H1 (cell line): ENCODE results near the gene TEX26. TPM values are rescaled to one million over a fixed set of nuclear protein-coding genes. Genes with fewer than 3 reads are reported as not detected.

ENCODE experiments used
- CTCF ChIA-PET: fragments of 300-600 bp; sonication (Branson Sonifier 250); formaldehyde crosslinking; loops from one replicate; lab custom pipeline; 2021; ENCODE audit not compliant: partially characterized antibody; lab: Charles Lee
- POLR2A ChIA-PET: fragments of 300-600 bp; sonication (Branson Sonifier 250); formaldehyde crosslinking; loops from one replicate; lab custom pipeline; 2021; ENCODE audit warnings: inconsistent platforms; ENCODE audit not compliant: partially characterized antibody; lab: Charles Lee
- DNase-seq, 2 experiments: peaks; one replicate each; pipeline versions ENCODE4 v3.0.0 to v3.0.0-alpha.2; 2010 to 2022; ENCODE audit warnings: low spot score in 2 of 2, low read depth in 1 of 2, mixed read lengths in 1 of 2
- FAIRE-seq: peaks from 2 replicates; lab custom pipeline; 2011; peaks lifted over from hg19 to GRCh38; lab: Jason Lieb, UNC
- H2AFZ ChIP-seq: 2 replicates; pipeline ENCODE4 v1.8.1; 2012; ENCODE audit warnings: low read length, inconsistent platforms
- H2AK5ac ChIP-seq: 2 replicates; pipeline ENCODE4 v1.6.1; 2013; ENCODE audit warnings: low read depth, low read length
- H2BK120ac ChIP-seq: replicated peaks from 2 replicates; pipeline ENCODE3; 2013; ENCODE audit warnings: low read depth, low read length, inconsistent platforms
- H2BK12ac ChIP-seq: 2 replicates; pipeline ENCODE4 v1.6.1; 2013; ENCODE audit warnings: low read depth, low read length
- H2BK15ac ChIP-seq: 2 replicates; pipeline ENCODE4 v1.6.1; 2013; ENCODE audit warnings: low read length
- H2BK20ac ChIP-seq: 2 replicates; pipeline ENCODE4 v1.6.1; 2013; ENCODE audit warnings: low read length
- H2BK5ac ChIP-seq: 2 replicates; pipeline ENCODE4 v1.6.1; 2013; ENCODE audit warnings: low read depth, low read length
- H3K14ac ChIP-seq: 2 replicates; pipeline ENCODE4 v1.6.1; 2013; ENCODE audit warnings: inconsistent platforms; ENCODE audit not compliant: insufficient read length
- H3K18ac ChIP-seq: 2 replicates; pipeline ENCODE4 v1.6.1; 2013; ENCODE audit warnings: low read length; ENCODE audit errors: extremely low read depth
- H3K23ac ChIP-seq: 2 replicates; pipeline ENCODE4 v1.6.1; 2013; ENCODE audit warnings: inconsistent platforms; ENCODE audit not compliant: insufficient read length
- H3K23me2 ChIP-seq: 2 replicates; pipeline ENCODE4 v1.6.1; 2013; ENCODE audit warnings: low read depth, low read length
- H3K27ac ChIP-seq: 2 replicates; pipeline ENCODE4 v1.6.1; 2011; ENCODE audit warnings: low read depth, low read length, inconsistent platforms
- H3K27me3 ChIP-seq, 4 experiments: replicated peaks in 1 of 4; 1 replicate in 1 of 4; 2 replicates in 3 of 4; pipeline versions ENCODE4 v1.6.1 to v1.8.1; 2011 to 2013; ENCODE audit warnings: low read length in 3 of 4, mild to moderate bottlenecking in 3 of 4, inconsistent platforms in 2 of 4, mixed read lengths in 2 of 4, moderate library complexity in 1 of 4; ENCODE audit not compliant: control insufficient read depth in 3 of 4, insufficient read depth in 3 of 4; ENCODE audit errors: extremely low read depth in 1 of 4
- H3K36me3 ChIP-seq, 4 experiments: 2 replicates each; pipeline versions ENCODE4 v1.6.1 to v1.8.1; 2011 to 2013; ENCODE audit warnings: mild to moderate bottlenecking in 4 of 4, low read length in 3 of 4, moderate library complexity in 2 of 4, control low read depth in 1 of 4, inconsistent platforms in 1 of 4; ENCODE audit not compliant: insufficient read depth in 4 of 4, control insufficient read depth in 2 of 4
- H3K4ac ChIP-seq: replicated peaks from 2 replicates; pipeline ENCODE3; 2013; ENCODE audit warnings: low read length, low read depth, mixed read lengths, inconsistent platforms; ENCODE audit not compliant: insufficient read length
- H3K4me1 ChIP-seq, 4 experiments: replicated peaks in 1 of 4; 1 replicate in 1 of 4; 2 replicates in 3 of 4; pipeline versions ENCODE4 v1.6.1 to v1.8.1; 2011 to 2013; ENCODE audit warnings: low read length in 3 of 4, inconsistent platforms in 2 of 4, mixed read lengths in 1 of 4; ENCODE audit not compliant: insufficient read depth in 4 of 4, control insufficient read depth in 3 of 4
- H3K4me2 ChIP-seq, 2 experiments: 2 replicates each; pipeline versions ENCODE4 v1.6.1 to v1.8.1; 2011 to 2013; ENCODE audit warnings: low read depth in 2 of 2, low read length in 2 of 2, control low read depth in 1 of 2, inconsistent platforms in 1 of 2, mild to moderate bottlenecking in 1 of 2; ENCODE audit not compliant: insufficient read depth in 1 of 2
- H3K4me3 ChIP-seq, 4 experiments: fragments of 200-600, 300-600 bp in 1 of 4; sonication (generic), shearing (Covaris generic), sonication (Bioruptor Twin) in 1 of 4; 2 replicates each; pipeline versions ENCODE4 v1.5.1 to v1.8.1; 2011 to 2016; ENCODE audit warnings: low read length in 4 of 4, low read depth in 3 of 4, control low read depth in 2 of 4, inconsistent platforms in 2 of 4, mild to moderate bottlenecking in 2 of 4, mixed read lengths in 1 of 4, moderate library complexity in 1 of 4; ENCODE audit not compliant: insufficient read depth in 2 of 4; ENCODE audit errors: extremely low read depth in 1 of 4
- H3K56ac ChIP-seq: replicated peaks from 2 replicates; pipeline ENCODE3; 2013; ENCODE audit warnings: low read depth, mild to moderate bottlenecking, mixed read lengths, low read length, inconsistent platforms; ENCODE audit not compliant: insufficient read length
- H3K79me1 ChIP-seq: 2 replicates; pipeline ENCODE4 v1.6.1; 2013; ENCODE audit warnings: low read depth, low read length, control low read depth
- H3K79me2 ChIP-seq, 2 experiments: 2 replicates each; pipeline versions ENCODE4 v1.6.1 to v1.8.1; 2012 to 2013; ENCODE audit warnings: low read length in 2 of 2, mild to moderate bottlenecking in 2 of 2, inconsistent platforms in 1 of 2; ENCODE audit not compliant: insufficient read depth in 2 of 2, control insufficient read depth in 1 of 2
- H3K9ac ChIP-seq, 4 experiments: replicated peaks in 1 of 4; 1 replicate in 1 of 4; 2 replicates in 3 of 4; pipeline versions ENCODE4 v1.6.1 to v1.8.1; 2011 to 2013; ENCODE audit warnings: low read depth in 3 of 4, low read length in 3 of 4, control low read depth in 2 of 4, mild to moderate bottlenecking in 2 of 4, moderate library complexity in 2 of 4, inconsistent platforms in 1 of 4; ENCODE audit errors: extremely low read depth in 1 of 4
- H3K9me3 ChIP-seq, 2 experiments: 2 replicates each; pipeline versions ENCODE4 v1.6.1 to v1.8.1; 2012 to 2013; ENCODE audit warnings: mild to moderate bottlenecking in 2 of 2, moderate library complexity in 2 of 2, control low read depth in 1 of 2, inconsistent platforms in 1 of 2, low read depth in 1 of 2, low read length in 1 of 2, mixed read lengths in 1 of 2; ENCODE audit not compliant: insufficient read depth in 2 of 2
- H4K20me1 ChIP-seq, 2 experiments: replicated peaks in 1 of 2; 2 replicates each; pipeline versions ENCODE3 to v1.8.1; 2011 to 2013; ENCODE audit warnings: inconsistent platforms in 2 of 2, low read length in 2 of 2, mild to moderate bottlenecking in 1 of 2; ENCODE audit not compliant: insufficient read depth in 2 of 2, control insufficient read depth in 1 of 2
- H4K5ac ChIP-seq: 2 replicates; pipeline ENCODE4 v1.6.1; 2013; ENCODE audit warnings: low read length, low read depth, mixed read lengths, inconsistent platforms; ENCODE audit not compliant: insufficient read length
- H4K8ac ChIP-seq: 2 replicates; pipeline ENCODE4 v1.8.0; 2013; ENCODE audit warnings: mild to moderate bottlenecking, moderate library complexity, low read length, inconsistent platforms; ENCODE audit not compliant: insufficient read depth; ENCODE audit errors: extremely low read depth
- H4K91ac ChIP-seq: replicated peaks from 2 replicates; pipeline ENCODE3; 2013; ENCODE audit warnings: low read length, mixed read lengths, inconsistent platforms; ENCODE audit not compliant: insufficient read length
- BACH1 ChIP-seq: IDR thresholded peaks from 2 replicates; pipeline ENCODE4 v1.6.1; 2012; ENCODE audit warnings: low read length, improper control_type of control experiment
- CTBP2 ChIP-seq: IDR thresholded peaks from 2 replicates; pipeline ENCODE4 v1.7.0; 2011; ENCODE audit warnings: borderline replicate concordance, mild to moderate bottlenecking, moderate library complexity, mixed read lengths, low read length; ENCODE audit not compliant: insufficient read depth, insufficient read length
- HDAC6 ChIP-seq: IDR thresholded peaks from one replicate; pipeline ENCODE4 v1.7.1; 2012; ENCODE audit warnings: low read depth, mild to moderate bottlenecking, inconsistent platforms, low read length, moderate library complexity
- MAFK ChIP-seq: IDR thresholded peaks from 2 replicates; pipeline ENCODE4 v1.6.1; 2012; ENCODE audit warnings: low read depth, mild to moderate bottlenecking, improper control_type of control experiment, low read length
- RFX5 ChIP-seq: IDR thresholded peaks from 2 replicates; pipeline ENCODE4 v1.6.1; 2011; ENCODE audit warnings: low read depth, low read length, improper control_type of control experiment, borderline replicate concordance
- SP2 ChIP-seq: IDR thresholded peaks from 2 replicates; pipeline ENCODE4 v1.6.1; 2012; ENCODE audit warnings: mild to moderate bottlenecking, low read length, inconsistent platforms
- SUZ12 ChIP-seq: fragments of 200-600 bp; sonication (generic); IDR thresholded peaks from 2 replicates; pipeline ENCODE4 v1.6.1; 2012; ENCODE audit warnings: mild to moderate bottlenecking, inconsistent platforms, low read length, moderate library complexity, mixed read lengths
- TCF12 ChIP-seq: IDR thresholded peaks from 2 replicates; pipeline ENCODE4 v1.6.1; 2011; ENCODE audit warnings: low read depth, mild to moderate bottlenecking, low read length
- WGBS, 2 experiments: shearing (Covaris generic) in 1 of 2; methylation state at CpG; one replicate each; pipeline versions ENCODE4 v1.1.6 to v1.1.7; 2013 to 2015; ENCODE audit warnings: low lambda C conversion rate in 2 of 2, mixed read lengths in 2 of 2, inconsistent platforms in 1 of 2, low coverage in 1 of 2, missing lambda C conversion rate in 1 of 2; ENCODE audit not compliant: insufficient replicate concordance in 2 of 2, insufficient coverage in 1 of 2, insufficient read length in 1 of 2; ENCODE audit errors: extremely low coverage in 1 of 2, missing lambda C conversion rate in 1 of 2; 5-methylcytosine and 5-hydroxymethylcytosine counted together
- polyA plus RNA-seq, 7 experiments: library from polyadenylated mRNA; depleted of rRNA in 3 of 7; stranded (reverse) in 5 of 7; unstranded in 2 of 7; fragments of >200 nt in 5 of 7; fragments of 200-250 nt in 2 of 7; gene quantifications; 1 replicate in 5 of 7; 2 replicates in 1 of 7; 4 replicates in 1 of 7; pipeline versions ENCODE4 v1.2.1 to v1.2.3, GENCODE V29; 2011 to 2013; ENCODE audit warnings: missing spikeins in 2 of 7, mixed read lengths in 2 of 7
- total RNA-seq: library from RNA; stranded (reverse); fragmentation: NEBNext Ultra II Directional; extraction: Animal tissue kit (Norgen Biotek cat#: 25700); gene quantifications from 2 replicates; pipeline ENCODE4 v1.2.1, GENCODE V29; 2021
- TF ChIP-seq, protein P1 (sequence below), 3 experiments: IDR thresholded peaks; 1 replicate in 2 of 3; 2 replicates in 1 of 3; pipeline versions ENCODE4 v1.5.1 to v1.6.1; 2011; ENCODE audit warnings: low read length in 3 of 3, mild to moderate bottlenecking in 3 of 3, inconsistent platforms in 2 of 3, low read depth in 1 of 3, moderate library complexity in 1 of 3; ENCODE audit not compliant: insufficient read depth in 1 of 3; ENCODE audit errors: control extremely low read depth in 1 of 3

TEX26 gene
- total and polyA plus RNA-seq, 2 of the 8 experiments (the other 6 are each of a cell fraction or from before 2014, with no cell fraction given): not detected

GRCh38 chr13:30910676-30911075, 21.8 kb upstream of the TEX26 start:
- Histone ChIP-seq H3K27ac (no peak overlapping the region), H2BK15ac (no peak overlapping the region), H3K36me3 (no peaks in the 10 kb centered on the region), H3K4ac (no peak overlapping the region), H4K20me1 (no peaks in the 10 kb centered on the region), H3K27me3 (peaks cover 0 to 9% (median 1%) of the 10 kb centered on the region in 4 experiments; a peak in 3 of 7 replicates), H3K14ac (no peak overlapping the region), H3K23ac (no peak overlapping the region), H2BK120ac (no peak overlapping the region), H3K23me2 (peaks cover 10% of the 10 kb centered on the region), H3K4me2 (no peak overlapping the region), H2BK12ac (no peak overlapping the region), H3K4me1 (no peaks in the 10 kb centered on the region; a peak in 1 of 7 replicates), H4K91ac (no peak overlapping the region), H2AK5ac (no peak overlapping the region), H3K9me3 (no peaks in the 10 kb centered on the region), H4K5ac (no peak overlapping the region), H2BK20ac (no peak overlapping the region), H2AFZ (no peak overlapping the region), H4K8ac (no peak overlapping the region), H3K79me2 (no peaks in the 10 kb centered on the region), H3K56ac (no peak overlapping the region), H3K4me3 (no peak overlapping the region), H3K9ac (no peak overlapping the region), H3K18ac (no peak overlapping the region), H2BK5ac (no peak overlapping the region), H3K79me1 (no peaks in the 10 kb centered on the region)
- CTCF ChIA-PET: interaction anchor here (0.6 to 1.4 kb wide), 2 partner anchors 17 to 27 kb away, joined by 3 to 4 read pairs; no protein-coding TSS in a partner anchor
- WGBS, 2 experiments: 93% methylated on average over 3 of the region's 3 CpGs; no CpG with 5 or more reads in 1 of the 2 experiments
- TF ChIP-seq MAFK (no peak), RFX5 (no peak), CTBP2 (no peak), HDAC6 (no peak), SP2 (no peak), SUZ12 (no peak), TCF12 (no peak), BACH1 (no peak)
- TF ChIP-seq, protein P1, sequence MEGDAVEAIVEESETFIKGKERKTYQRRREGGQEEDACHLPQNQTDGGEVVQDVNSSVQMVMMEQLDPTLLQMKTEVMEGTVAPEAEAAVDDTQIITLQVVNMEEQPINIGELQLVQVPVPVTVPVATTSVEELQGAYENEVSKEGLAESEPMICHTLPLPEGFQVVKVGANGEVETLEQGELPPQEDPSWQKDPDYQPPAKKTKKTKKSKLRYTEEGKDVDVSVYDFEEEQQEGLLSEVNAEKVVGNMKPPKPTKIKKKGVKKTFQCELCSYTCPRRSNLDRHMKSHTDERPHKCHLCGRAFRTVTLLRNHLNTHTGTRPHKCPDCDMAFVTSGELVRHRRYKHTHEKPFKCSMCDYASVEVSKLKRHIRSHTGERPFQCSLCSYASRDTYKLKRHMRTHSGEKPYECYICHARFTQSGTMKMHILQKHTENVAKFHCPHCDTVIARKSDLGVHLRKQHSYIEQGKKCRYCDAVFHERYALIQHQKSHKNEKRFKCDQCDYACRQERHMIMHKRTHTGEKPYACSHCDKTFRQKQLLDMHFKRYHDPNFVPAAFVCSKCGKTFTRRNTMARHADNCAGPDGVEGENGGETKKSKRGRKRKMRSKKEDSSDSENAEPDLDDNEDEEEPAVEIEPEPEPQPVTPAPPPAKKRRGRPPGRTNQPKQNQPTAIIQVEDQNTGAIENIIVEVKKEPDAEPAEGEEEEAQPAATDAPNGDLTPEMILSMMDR (IDR thresholded peaks at IDR 0.05; ENCODE audit: control extremely low read depth in 1 of 3, insufficient read depth in 1 of 3, low read depth in 1 of 3, low read length in 3 of 3): no peak
- POLR2A ChIA-PET: no interaction called here
- DNase-seq (no peak), FAIRE-seq (no peak)
